ENCODE measurements around the gene LRRC37A. TPM values are rescaled to one million over a fixed set of nuclear protein-coding genes. Genes with fewer than 3 reads are reported as not detected.
"Not testable (repeated sequence)": the region's sequence is repeated elsewhere in the genome, so short reads cannot be mapped to it uniquely, and the experiment has no call there.

Gene LRRC37A
- total and polyA plus RNA-seq, 12 donors, result 0.12 to 4.0 (median 1.8) TPM

DNA sequence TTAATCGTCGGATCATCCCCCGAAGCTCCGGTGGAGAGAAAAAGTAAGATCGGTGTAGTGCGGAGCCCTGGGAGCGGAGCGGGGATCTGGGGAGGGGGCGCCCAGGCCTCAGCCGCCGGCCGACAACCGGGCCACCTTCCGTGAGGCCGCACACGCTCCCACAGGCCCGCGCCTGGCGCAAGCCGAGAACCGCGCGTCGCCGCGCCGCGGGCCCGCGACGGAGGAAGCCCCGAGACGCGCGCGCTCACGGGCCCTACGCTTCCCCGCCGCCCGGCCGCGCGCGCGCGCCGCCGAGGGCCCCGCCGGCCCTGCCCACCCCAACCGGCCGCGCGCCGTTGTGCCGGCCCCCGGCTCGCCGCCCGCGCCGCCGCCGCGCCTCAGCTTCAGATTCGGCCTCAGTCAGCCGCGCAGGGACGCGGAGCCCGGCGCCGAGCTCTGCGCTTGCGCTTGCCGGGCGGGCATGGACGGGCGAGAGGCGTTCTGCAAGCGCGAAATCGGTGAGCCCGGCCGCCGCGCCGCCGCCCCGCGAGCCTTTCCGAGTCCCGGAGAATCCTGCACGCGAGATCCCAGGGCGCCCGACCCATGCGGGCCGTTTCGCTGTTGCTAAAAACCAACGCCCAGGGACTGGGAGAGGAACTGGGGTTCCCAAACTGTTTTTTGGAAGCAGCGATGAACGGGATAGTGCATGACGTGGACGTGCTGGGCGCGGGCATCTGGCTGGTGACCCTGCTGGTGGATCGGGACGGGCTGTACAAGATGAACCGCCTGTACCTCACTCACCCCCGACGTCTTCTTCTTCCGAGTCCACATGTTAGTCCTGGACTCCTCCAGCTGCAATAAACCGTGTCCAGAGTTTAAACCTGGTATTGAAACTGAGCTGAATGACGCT lies 28.0 kb upstream of the LRRC37A start:
- TF ChIP-seq, protein P1, sequence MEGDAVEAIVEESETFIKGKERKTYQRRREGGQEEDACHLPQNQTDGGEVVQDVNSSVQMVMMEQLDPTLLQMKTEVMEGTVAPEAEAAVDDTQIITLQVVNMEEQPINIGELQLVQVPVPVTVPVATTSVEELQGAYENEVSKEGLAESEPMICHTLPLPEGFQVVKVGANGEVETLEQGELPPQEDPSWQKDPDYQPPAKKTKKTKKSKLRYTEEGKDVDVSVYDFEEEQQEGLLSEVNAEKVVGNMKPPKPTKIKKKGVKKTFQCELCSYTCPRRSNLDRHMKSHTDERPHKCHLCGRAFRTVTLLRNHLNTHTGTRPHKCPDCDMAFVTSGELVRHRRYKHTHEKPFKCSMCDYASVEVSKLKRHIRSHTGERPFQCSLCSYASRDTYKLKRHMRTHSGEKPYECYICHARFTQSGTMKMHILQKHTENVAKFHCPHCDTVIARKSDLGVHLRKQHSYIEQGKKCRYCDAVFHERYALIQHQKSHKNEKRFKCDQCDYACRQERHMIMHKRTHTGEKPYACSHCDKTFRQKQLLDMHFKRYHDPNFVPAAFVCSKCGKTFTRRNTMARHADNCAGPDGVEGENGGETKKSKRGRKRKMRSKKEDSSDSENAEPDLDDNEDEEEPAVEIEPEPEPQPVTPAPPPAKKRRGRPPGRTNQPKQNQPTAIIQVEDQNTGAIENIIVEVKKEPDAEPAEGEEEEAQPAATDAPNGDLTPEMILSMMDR (IDR thresholded peaks at IDR 0.05), result peak in 3 of 6 experiments; percentile 5 to 25 (median 21)
- peak; percentile 58 to 83 for TF ChIP-seq POLR2A (IDR thresholded peaks at IDR 0.05)
- no peaks in the 10 kb centered on the region for H3K27me3 ChIP-seq
- peak overlapping the region; percentile 72 to 96 (median 94) for H3K27ac ChIP-seq
- H3K36me3 ChIP-seq (replicated peaks in 1 of 2), result no peaks in the 10 kb centered on the region
- H3K4me1 ChIP-seq (replicated peaks in 1 of 2), result no peaks in the 10 kb centered on the region
- DNase-seq, result peak; percentile 80 to 91 (median 89)
- 0 to 1% (median 1%) methylated on average over 20 to 116 of the region's 116 CpGs for whole genome bisulfite sequencing, 4 donors
- no peaks in the 10 kb centered on the region for H3K9me3 ChIP-seq (replicated peaks in 1 of 3)
- intact Hi-C loops (cut with DNase I), result no loop called here
- peak overlapping the region in 3 of 4 donors; percentile 70 to 92 (median 87) for H3K4me3 ChIP-seq

DNA sequence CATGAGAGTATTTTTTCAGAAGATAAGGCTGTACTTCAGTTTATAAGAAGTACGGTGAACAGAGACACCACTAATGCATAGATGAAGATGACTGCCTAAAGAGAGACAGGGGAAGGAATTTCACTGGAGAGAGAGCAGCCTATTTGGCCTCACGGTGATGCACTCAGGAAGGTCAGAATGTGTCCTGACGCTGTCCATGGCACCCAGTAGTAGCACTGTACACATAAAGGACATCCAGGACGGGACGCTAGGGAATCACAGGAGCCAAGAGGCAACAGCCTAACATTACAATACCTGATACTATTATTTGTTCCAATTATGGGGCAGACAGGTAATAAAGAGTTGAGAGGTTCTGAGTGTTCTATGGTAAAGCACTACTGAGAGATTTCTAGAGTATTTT lies 24.9 kb upstream of the LRRC37A start:
- TF ChIP-seq, protein P1 (IDR thresholded peaks at IDR 0.05), result no peak
- TF ChIP-seq POLR2A (IDR thresholded peaks at IDR 0.05), result no peak
- Histone ChIP-seq H3K9me3 (replicated peaks in 1 of 3) (no peaks in the 10 kb centered on the region), H3K27ac (no peak overlapping the region), H3K36me3 (replicated peaks in 1 of 2) (no peaks in the 10 kb centered on the region), H3K4me3 (no peak overlapping the region), H3K4me1 (replicated peaks in 1 of 2) (no peaks in the 10 kb centered on the region), H3K27me3 (no peaks in the 10 kb centered on the region)
- intact Hi-C loops (cut with DNase I), result no loop called here
- no peak for DNase-seq
- WGBS, 4 donors, result 51 to 62% (median 59%) methylated on average over 5 of the region's 5 CpGs

DNA sequence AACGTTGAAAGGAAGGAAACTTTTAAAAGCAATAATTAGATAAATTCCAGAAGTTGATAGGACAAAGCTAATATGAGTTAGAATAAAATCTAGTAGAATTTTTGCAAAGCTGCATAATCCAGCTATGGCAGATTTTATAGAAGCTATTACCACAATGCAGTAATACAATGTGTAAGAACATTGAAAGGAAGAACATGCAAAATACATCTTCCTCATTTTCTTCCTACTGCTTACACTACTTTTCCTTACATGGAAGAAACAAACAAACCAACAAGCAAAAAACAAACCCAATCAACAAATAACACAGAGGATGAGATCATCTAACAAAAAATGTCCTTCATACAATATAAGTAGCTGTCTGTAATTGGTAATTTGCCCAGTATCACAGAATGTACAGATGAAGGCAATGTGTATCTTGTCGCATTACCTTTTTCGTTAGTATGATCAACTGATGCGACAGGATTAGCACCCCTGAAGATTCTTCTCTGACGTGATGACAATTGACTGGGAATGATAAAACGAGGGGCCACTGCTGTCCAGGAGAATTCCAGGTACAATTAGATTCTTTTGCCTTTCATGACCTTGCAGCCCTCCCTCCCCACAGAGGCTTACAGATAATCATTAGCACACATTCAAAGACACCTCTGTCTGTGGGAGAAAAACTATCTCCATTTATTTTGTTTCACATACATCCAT lies 21.2 kb upstream of the LRRC37A start:
- no peak overlapping the region for H3K4me3 ChIP-seq
- DNase-seq, result no peak
- WGBS, 4 donors, result 70 to 78% (median 76%) methylated on average over 6 of the region's 6 CpGs
- no peak overlapping the region for H3K27ac ChIP-seq
- no peaks in the 10 kb centered on the region for H3K9me3 ChIP-seq (replicated peaks in 1 of 3)
- TF ChIP-seq POLR2A (IDR thresholded peaks at IDR 0.05), result no peak
- TF ChIP-seq, protein P1 (IDR thresholded peaks at IDR 0.05), result no peak
- H3K36me3 ChIP-seq (replicated peaks in 1 of 2), result no peaks in the 10 kb centered on the region
- H3K4me1 ChIP-seq (replicated peaks in 1 of 2), result no peaks in the 10 kb centered on the region
- H3K27me3 ChIP-seq, result no peaks in the 10 kb centered on the region
- intact Hi-C loops (cut with DNase I), result no loop called here

DNA sequence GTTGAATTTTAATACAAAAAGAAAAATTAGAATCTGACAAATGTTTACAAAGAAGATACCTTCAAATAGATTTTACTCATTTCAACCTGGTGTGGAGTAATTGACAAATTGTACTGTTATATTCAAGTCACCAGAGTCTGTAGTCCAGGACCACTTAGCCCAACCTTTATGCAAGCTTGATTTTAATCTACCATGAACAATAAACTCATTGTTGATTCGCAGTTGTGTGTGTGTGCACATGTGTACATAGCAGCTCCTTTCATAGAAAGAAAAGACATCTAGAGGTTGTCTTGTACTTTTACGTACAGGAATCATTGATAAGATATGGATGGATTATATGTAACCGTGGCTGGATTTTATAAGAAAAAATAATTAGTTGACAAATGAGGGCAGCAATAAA lies 20.7 kb upstream of the LRRC37A start:
- 82 to 92% (median 86%) methylated on average over 3 of the region's 3 CpGs for WGBS, 4 donors
- intact Hi-C loops (cut with DNase I), result no loop called here
- Histone ChIP-seq H3K27me3 (no peaks in the 10 kb centered on the region), H3K36me3 (replicated peaks in 1 of 2) (no peaks in the 10 kb centered on the region), H3K4me3 (no peak overlapping the region), H3K27ac (no peak overlapping the region), H3K9me3 (replicated peaks in 1 of 3) (no peaks in the 10 kb centered on the region), H3K4me1 (replicated peaks in 1 of 2) (no peaks in the 10 kb centered on the region)
- no peak for TF ChIP-seq POLR2A (IDR thresholded peaks at IDR 0.05)
- TF ChIP-seq, protein P1 (IDR thresholded peaks at IDR 0.05), result no peak
- DNase-seq, result no peak

DNA sequence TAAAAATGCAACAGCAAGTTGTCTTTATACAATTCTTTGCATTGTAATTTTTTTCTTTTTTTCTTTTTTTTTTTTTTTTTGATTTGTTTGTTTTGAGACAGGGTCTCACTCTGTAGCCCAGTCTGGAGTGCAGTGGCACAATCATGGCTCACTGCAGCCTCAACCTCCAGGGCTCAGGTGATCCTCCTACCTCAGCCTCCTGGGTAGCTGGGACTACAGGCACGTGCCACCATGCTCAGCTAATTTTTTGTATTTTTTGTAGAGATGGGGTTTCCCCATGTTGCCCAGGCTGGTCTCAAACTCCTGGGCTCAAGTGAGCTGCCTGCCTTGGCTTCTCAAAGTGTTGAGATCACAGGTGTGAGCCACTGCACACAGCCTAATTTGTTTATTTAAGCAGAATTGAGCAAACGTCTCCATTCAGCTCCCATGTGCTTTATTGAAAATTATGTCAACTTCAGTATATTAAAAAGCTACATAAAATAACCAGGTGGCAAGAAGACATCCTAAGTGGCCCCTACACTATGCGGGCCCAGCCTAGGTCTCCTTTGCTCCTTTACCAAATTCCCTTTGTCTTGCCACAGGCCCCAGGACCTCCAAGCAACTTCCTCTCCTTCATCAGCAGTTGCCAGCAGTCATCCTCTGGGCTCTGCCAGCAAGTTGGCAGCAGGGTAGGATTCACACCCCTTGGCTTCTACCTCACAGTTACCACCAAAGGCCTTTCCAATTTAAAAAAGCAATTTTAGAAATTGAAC lies 18.0 kb upstream of the LRRC37A start:
- H3K36me3 ChIP-seq (replicated peaks in 1 of 2); H3K27me3 ChIP-seq; H3K27ac ChIP-seq; H3K4me3 ChIP-seq; intact Hi-C loops (cut with DNase I); H3K9me3 ChIP-seq (replicated peaks in 1 of 3); DNase-seq; H3K4me1 ChIP-seq (replicated peaks in 1 of 2): not testable (repeated sequence)
- 74 to 87% (median 85%) methylated on average over 3 of the region's 3 CpGs for WGBS, 4 donors

DNA sequence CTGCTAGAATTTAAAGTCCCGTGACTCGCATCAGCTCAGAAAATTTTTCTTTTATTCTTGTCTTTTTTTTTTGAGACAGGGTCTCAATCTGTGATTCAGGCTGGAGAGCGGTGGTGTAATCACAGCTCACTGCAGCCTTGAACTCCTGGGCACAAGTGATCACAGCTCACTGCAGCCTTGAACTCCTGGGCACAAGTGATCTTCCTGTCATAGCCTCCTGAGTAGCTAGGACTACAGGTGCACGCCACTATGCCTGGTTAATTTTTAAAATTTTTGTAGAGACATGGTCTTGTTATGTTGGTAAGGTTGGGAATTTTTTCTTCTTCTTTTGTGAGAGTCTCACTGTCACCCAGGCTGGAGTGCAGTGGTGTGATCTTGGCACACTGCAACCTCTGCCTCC lies 13.6 kb upstream of the LRRC37A start:
- DNase-seq; intact Hi-C loops (cut with DNase I); H3K36me3 ChIP-seq (replicated peaks in 1 of 2); H3K9me3 ChIP-seq (replicated peaks in 1 of 3); H3K4me3 ChIP-seq; H3K4me1 ChIP-seq (replicated peaks in 1 of 2); H3K27ac ChIP-seq; H3K27me3 ChIP-seq: not testable (repeated sequence)
- 82 to 86% (median 83%) methylated on average over 4 of the region's 4 CpGs for WGBS, 4 donors

All from adrenal gland (tissue), 12 donors.